H1 (cell line): ENCODE data around the gene GPC3. TPM values are rescaled to one million over a fixed set of nuclear protein-coding genes. Genes with fewer than 3 reads are reported as not detected.

Experiments
- CTCF ChIA-PET: fragments of 300-600 bp; sonication (Branson Sonifier 250); formaldehyde crosslinking; loops from one replicate; lab custom pipeline; 2021; ENCODE audit not compliant: partially characterized antibody; lab: Charles Lee
- POLR2A ChIA-PET: fragments of 300-600 bp; sonication (Branson Sonifier 250); formaldehyde crosslinking; loops from one replicate; lab custom pipeline; 2021; ENCODE audit warnings: inconsistent platforms; ENCODE audit not compliant: partially characterized antibody; lab: Charles Lee
- DNase-seq, 2 experiments: peaks; one replicate each; pipeline versions ENCODE4 v3.0.0 to v3.0.0-alpha.2; 2010 to 2022; ENCODE audit warnings: low spot score in 2 of 2, low read depth in 1 of 2, mixed read lengths in 1 of 2
- FAIRE-seq: peaks from 2 replicates; lab custom pipeline; 2011; peaks lifted over from hg19 to GRCh38; lab: Jason Lieb, UNC
- H2AFZ ChIP-seq: 2 replicates; pipeline ENCODE4 v1.8.1; 2012; ENCODE audit warnings: low read length, inconsistent platforms
- H2AK5ac ChIP-seq: 2 replicates; pipeline ENCODE4 v1.6.1; 2013; ENCODE audit warnings: low read depth, low read length
- H2BK120ac ChIP-seq: replicated peaks from 2 replicates; pipeline ENCODE3; 2013; ENCODE audit warnings: low read depth, low read length, inconsistent platforms
- H2BK12ac ChIP-seq: 2 replicates; pipeline ENCODE4 v1.6.1; 2013; ENCODE audit warnings: low read depth, low read length
- H2BK15ac ChIP-seq: 2 replicates; pipeline ENCODE4 v1.6.1; 2013; ENCODE audit warnings: low read length
- H2BK20ac ChIP-seq: 2 replicates; pipeline ENCODE4 v1.6.1; 2013; ENCODE audit warnings: low read length
- H2BK5ac ChIP-seq: 2 replicates; pipeline ENCODE4 v1.6.1; 2013; ENCODE audit warnings: low read depth, low read length
- H3K14ac ChIP-seq: 2 replicates; pipeline ENCODE4 v1.6.1; 2013; ENCODE audit warnings: inconsistent platforms; ENCODE audit not compliant: insufficient read length
- H3K18ac ChIP-seq: 2 replicates; pipeline ENCODE4 v1.6.1; 2013; ENCODE audit warnings: low read length; ENCODE audit errors: extremely low read depth
- H3K23ac ChIP-seq: 2 replicates; pipeline ENCODE4 v1.6.1; 2013; ENCODE audit warnings: inconsistent platforms; ENCODE audit not compliant: insufficient read length
- H3K23me2 ChIP-seq: 2 replicates; pipeline ENCODE4 v1.6.1; 2013; ENCODE audit warnings: low read depth, low read length
- H3K27ac ChIP-seq: 2 replicates; pipeline ENCODE4 v1.6.1; 2011; ENCODE audit warnings: low read depth, low read length, inconsistent platforms
- H3K27me3 ChIP-seq, 4 experiments: replicated peaks in 1 of 4; 1 replicate in 1 of 4; 2 replicates in 3 of 4; pipeline versions ENCODE4 v1.6.1 to v1.8.1; 2011 to 2013; ENCODE audit warnings: low read length in 3 of 4, mild to moderate bottlenecking in 3 of 4, inconsistent platforms in 2 of 4, mixed read lengths in 2 of 4, moderate library complexity in 1 of 4; ENCODE audit not compliant: control insufficient read depth in 3 of 4, insufficient read depth in 3 of 4; ENCODE audit errors: extremely low read depth in 1 of 4
- H3K36me3 ChIP-seq, 4 experiments: 2 replicates each; pipeline versions ENCODE4 v1.6.1 to v1.8.1; 2011 to 2013; ENCODE audit warnings: mild to moderate bottlenecking in 4 of 4, low read length in 3 of 4, moderate library complexity in 2 of 4, control low read depth in 1 of 4, inconsistent platforms in 1 of 4; ENCODE audit not compliant: insufficient read depth in 4 of 4, control insufficient read depth in 2 of 4
- H3K4ac ChIP-seq: replicated peaks from 2 replicates; pipeline ENCODE3; 2013; ENCODE audit warnings: low read length, low read depth, mixed read lengths, inconsistent platforms; ENCODE audit not compliant: insufficient read length
- H3K4me1 ChIP-seq, 4 experiments: replicated peaks in 1 of 4; 1 replicate in 1 of 4; 2 replicates in 3 of 4; pipeline versions ENCODE4 v1.6.1 to v1.8.1; 2011 to 2013; ENCODE audit warnings: low read length in 3 of 4, inconsistent platforms in 2 of 4, mixed read lengths in 1 of 4; ENCODE audit not compliant: insufficient read depth in 4 of 4, control insufficient read depth in 3 of 4
- H3K4me2 ChIP-seq, 2 experiments: 2 replicates each; pipeline versions ENCODE4 v1.6.1 to v1.8.1; 2011 to 2013; ENCODE audit warnings: low read depth in 2 of 2, low read length in 2 of 2, control low read depth in 1 of 2, inconsistent platforms in 1 of 2, mild to moderate bottlenecking in 1 of 2; ENCODE audit not compliant: insufficient read depth in 1 of 2
- H3K4me3 ChIP-seq, 4 experiments: fragments of 200-600, 300-600 bp in 1 of 4; sonication (generic), shearing (Covaris generic), sonication (Bioruptor Twin) in 1 of 4; 2 replicates each; pipeline versions ENCODE4 v1.5.1 to v1.8.1; 2011 to 2016; ENCODE audit warnings: low read length in 4 of 4, low read depth in 3 of 4, control low read depth in 2 of 4, inconsistent platforms in 2 of 4, mild to moderate bottlenecking in 2 of 4, mixed read lengths in 1 of 4, moderate library complexity in 1 of 4; ENCODE audit not compliant: insufficient read depth in 2 of 4; ENCODE audit errors: extremely low read depth in 1 of 4
- H3K56ac ChIP-seq: replicated peaks from 2 replicates; pipeline ENCODE3; 2013; ENCODE audit warnings: low read depth, mild to moderate bottlenecking, mixed read lengths, low read length, inconsistent platforms; ENCODE audit not compliant: insufficient read length
- H3K79me1 ChIP-seq: 2 replicates; pipeline ENCODE4 v1.6.1; 2013; ENCODE audit warnings: low read depth, low read length, control low read depth
- H3K79me2 ChIP-seq, 2 experiments: 2 replicates each; pipeline versions ENCODE4 v1.6.1 to v1.8.1; 2012 to 2013; ENCODE audit warnings: low read length in 2 of 2, mild to moderate bottlenecking in 2 of 2, inconsistent platforms in 1 of 2; ENCODE audit not compliant: insufficient read depth in 2 of 2, control insufficient read depth in 1 of 2
- H3K9ac ChIP-seq, 4 experiments: replicated peaks in 1 of 4; 1 replicate in 1 of 4; 2 replicates in 3 of 4; pipeline versions ENCODE4 v1.6.1 to v1.8.1; 2011 to 2013; ENCODE audit warnings: low read depth in 3 of 4, low read length in 3 of 4, control low read depth in 2 of 4, mild to moderate bottlenecking in 2 of 4, moderate library complexity in 2 of 4, inconsistent platforms in 1 of 4; ENCODE audit errors: extremely low read depth in 1 of 4
- H3K9me3 ChIP-seq, 2 experiments: 2 replicates each; pipeline versions ENCODE4 v1.6.1 to v1.8.1; 2012 to 2013; ENCODE audit warnings: mild to moderate bottlenecking in 2 of 2, moderate library complexity in 2 of 2, control low read depth in 1 of 2, inconsistent platforms in 1 of 2, low read depth in 1 of 2, low read length in 1 of 2, mixed read lengths in 1 of 2; ENCODE audit not compliant: insufficient read depth in 2 of 2
- H4K20me1 ChIP-seq, 2 experiments: replicated peaks in 1 of 2; 2 replicates each; pipeline versions ENCODE3 to v1.8.1; 2011 to 2013; ENCODE audit warnings: inconsistent platforms in 2 of 2, low read length in 2 of 2, mild to moderate bottlenecking in 1 of 2; ENCODE audit not compliant: insufficient read depth in 2 of 2, control insufficient read depth in 1 of 2
- H4K5ac ChIP-seq: 2 replicates; pipeline ENCODE4 v1.6.1; 2013; ENCODE audit warnings: low read length, low read depth, mixed read lengths, inconsistent platforms; ENCODE audit not compliant: insufficient read length
- H4K8ac ChIP-seq: 2 replicates; pipeline ENCODE4 v1.8.0; 2013; ENCODE audit warnings: mild to moderate bottlenecking, moderate library complexity, low read length, inconsistent platforms; ENCODE audit not compliant: insufficient read depth; ENCODE audit errors: extremely low read depth
- H4K91ac ChIP-seq: replicated peaks from 2 replicates; pipeline ENCODE3; 2013; ENCODE audit warnings: low read length, mixed read lengths, inconsistent platforms; ENCODE audit not compliant: insufficient read length
- BACH1 ChIP-seq: IDR thresholded peaks from 2 replicates; pipeline ENCODE4 v1.6.1; 2012; ENCODE audit warnings: low read length, improper control_type of control experiment
- BRCA1 ChIP-seq: IDR thresholded peaks from 2 replicates; pipeline ENCODE4 v1.6.1; 2012; ENCODE audit warnings: low read depth, low read length, improper control_type of control experiment
- CBX5 ChIP-seq: fragments of 300-800, 300-1000 bp; sonication (generic); IDR thresholded peaks from 2 replicates; pipeline ENCODE4 v1.7.1; 2016; ENCODE audit warnings: antibody characterized with exemption, low read length, low read depth
- CHD2 ChIP-seq: IDR thresholded peaks from 2 replicates; pipeline ENCODE4 v1.6.1; 2012; ENCODE audit warnings: low read length, improper control_type of control experiment
- CREB1 ChIP-seq: IDR thresholded peaks from 2 replicates; pipeline ENCODE4 v1.6.1; 2012; ENCODE audit warnings: inconsistent platforms
- EP300 ChIP-seq, 2 experiments: IDR thresholded peaks; 1 replicate in 1 of 2; 2 replicates in 1 of 2; pipeline ENCODE4 v1.6.1; 2011 to 2012; ENCODE audit warnings: low read depth in 2 of 2, low read length in 2 of 2, mild to moderate bottlenecking in 2 of 2, borderline replicate concordance in 1 of 2, inconsistent platforms in 1 of 2, moderate library complexity in 1 of 2
- HDAC2 ChIP-seq, 2 experiments: fragments of 300-600 bp in 1 of 2; sonication (generic) in 1 of 2; IDR thresholded peaks; 2 replicates each; pipeline ENCODE4 v1.6.1; 2011 to 2012; ENCODE audit warnings: low read depth in 2 of 2, low read length in 2 of 2, mild to moderate bottlenecking in 2 of 2, moderate library complexity in 2 of 2, borderline replicate concordance in 1 of 2, inconsistent platforms in 1 of 2
- JUN ChIP-seq: IDR thresholded peaks from 2 replicates; pipeline ENCODE4 v1.6.1; 2011; ENCODE audit warnings: low read depth, mild to moderate bottlenecking, improper control_type of control experiment, low read length
- MAFK ChIP-seq: IDR thresholded peaks from 2 replicates; pipeline ENCODE4 v1.6.1; 2012; ENCODE audit warnings: low read depth, mild to moderate bottlenecking, improper control_type of control experiment, low read length
- NRF1 ChIP-seq: IDR thresholded peaks from 2 replicates; pipeline ENCODE4 v1.6.1; 2011; ENCODE audit warnings: mild to moderate bottlenecking, low read depth, low read length, improper control_type of control experiment
- POLR2A ChIP-seq, 2 experiments: IDR thresholded peaks; 1 replicate in 1 of 2; 2 replicates in 1 of 2; pipeline ENCODE4 v1.6.1; 2011; ENCODE audit warnings: low read depth in 2 of 2, low read length in 2 of 2, mild to moderate bottlenecking in 2 of 2; ENCODE audit errors: control extremely low read depth in 1 of 2
- POLR2AphosphoS5 ChIP-seq: IDR thresholded peaks from 2 replicates; pipeline ENCODE4 v1.6.1; 2011; ENCODE audit warnings: low read depth, low read length
- SIX5 ChIP-seq: IDR thresholded peaks from 2 replicates; pipeline ENCODE4 v1.6.1; 2011; ENCODE audit warnings: mild to moderate bottlenecking, low read depth, low read length
- TEAD4 ChIP-seq: IDR thresholded peaks from 2 replicates; pipeline ENCODE4 v1.6.1; 2012; ENCODE audit warnings: low read depth, low read length, inconsistent platforms, mixed read lengths
- YY1 ChIP-seq: IDR thresholded peaks from 2 replicates; pipeline ENCODE4 v1.6.1; 2011; ENCODE audit warnings: low read depth, mild to moderate bottlenecking, low read length
- WGBS, 2 experiments: shearing (Covaris generic) in 1 of 2; methylation state at CpG; one replicate each; pipeline versions ENCODE4 v1.1.6 to v1.1.7; 2013 to 2015; ENCODE audit warnings: low lambda C conversion rate in 2 of 2, mixed read lengths in 2 of 2, inconsistent platforms in 1 of 2, low coverage in 1 of 2, missing lambda C conversion rate in 1 of 2; ENCODE audit not compliant: insufficient replicate concordance in 2 of 2, insufficient coverage in 1 of 2, insufficient read length in 1 of 2; ENCODE audit errors: extremely low coverage in 1 of 2, missing lambda C conversion rate in 1 of 2; 5-methylcytosine and 5-hydroxymethylcytosine counted together
- polyA plus RNA-seq, 7 experiments: library from polyadenylated mRNA; depleted of rRNA in 3 of 7; stranded (reverse) in 5 of 7; unstranded in 2 of 7; fragments of >200 nt in 5 of 7; fragments of 200-250 nt in 2 of 7; gene quantifications; 1 replicate in 5 of 7; 2 replicates in 1 of 7; 4 replicates in 1 of 7; pipeline versions ENCODE4 v1.2.1 to v1.2.3, GENCODE V29; 2011 to 2013; ENCODE audit warnings: missing spikeins in 2 of 7, mixed read lengths in 2 of 7
- total RNA-seq: library from RNA; stranded (reverse); fragmentation: NEBNext Ultra II Directional; extraction: Animal tissue kit (Norgen Biotek cat#: 25700); gene quantifications from 2 replicates; pipeline ENCODE4 v1.2.1, GENCODE V29; 2021

GPC3 gene
- total and polyA plus RNA-seq, 2 of the 8 experiments (the other 6 are each of a cell fraction or from before 2014, with no cell fraction given), result 64.8 to 71.9 TPM

GRCh38 chrX:133888984-133889383, 96.4 kb downstream of the GPC3 start:
- no peak overlapping the region for H4K91ac ChIP-seq
- no peak overlapping the region for H3K27ac ChIP-seq
- H3K9ac ChIP-seq, result no peak overlapping the region
- no peaks in the 10 kb centered on the region for H3K27me3 ChIP-seq
- H3K18ac ChIP-seq, result no peak overlapping the region
- no peak overlapping the region for H4K5ac ChIP-seq
- H3K14ac ChIP-seq, result no peak overlapping the region
- no peak overlapping the region for H2BK15ac ChIP-seq
- no peaks in the 10 kb centered on the region for H3K36me3 ChIP-seq
- ChIA-PET POLR2A (no interaction called here), CTCF (interaction anchor here (1.0 kb wide), 1 partner anchor 70 kb away, joined by 3 read pairs; no protein-coding TSS in a partner anchor)
- no peaks in the 10 kb centered on the region for H4K20me1 ChIP-seq
- no peak overlapping the region for H3K56ac ChIP-seq
- no peak overlapping the region for H3K4me3 ChIP-seq
- no peak overlapping the region for H3K23ac ChIP-seq
- H2AK5ac ChIP-seq, result no peak overlapping the region
- H3K23me2 ChIP-seq, result no peaks in the 10 kb centered on the region
- no peak overlapping the region for H2BK20ac ChIP-seq
- no peaks in the 10 kb centered on the region for H3K4me1 ChIP-seq
- WGBS, 2 experiments, result 92% methylated on average over 1 of the region's 1 CpG; no CpG with 5 or more reads in 1 of the 2 experiments
- FAIRE-seq, result no peak
- no peaks in the 10 kb centered on the region for H3K9me3 ChIP-seq
- no peak overlapping the region for H4K8ac ChIP-seq
- H3K79me1 ChIP-seq, result no peaks in the 10 kb centered on the region
- no peak overlapping the region for H2BK5ac ChIP-seq
- DNase-seq, result no peak
- H3K4ac ChIP-seq, result no peak overlapping the region
- no peak overlapping the region for H3K4me2 ChIP-seq
- H2BK120ac ChIP-seq, result no peak overlapping the region
- H2BK12ac ChIP-seq, result no peak overlapping the region
- no peaks in the 10 kb centered on the region for H3K79me2 ChIP-seq
- H2AFZ ChIP-seq, result no peak overlapping the region
- TF ChIP-seq HDAC2 (IDR thresholded peaks at IDR 0.05; ENCODE audit: borderline replicate concordance in 1 of 2, low read depth in 2 of 2, low read length in 2 of 2) (no peak), POLR2A (IDR thresholded peaks at IDR 0.05; ENCODE audit: control extremely low read depth in 1 of 2, low read depth in 2 of 2, low read length in 2 of 2) (no peak), CREB1 (no peak), BACH1 (no peak), TEAD4 (no peak), EP300 (IDR thresholded peaks at IDR 0.05; ENCODE audit: borderline replicate concordance in 1 of 2, low read depth in 2 of 2, low read length in 2 of 2) (no peak), POLR2AphosphoS5 (no peak), MAFK (no peak), YY1 (no peak), CBX5 (no peak), SIX5 (no peak), JUN (no peak), CHD2 (no peak), NRF1 (no peak), BRCA1 (no peak)
